ENCODE measurements around the gene ATF7. TPM values are rescaled to one million over a fixed set of nuclear protein-coding genes. Genes with fewer than 3 reads are reported as not detected.

ATF7 gene
- polyA plus RNA-seq, 1 of the 3 experiments (the other 2 are of a cell fraction), result 12.8 TPM

- no peak for TF ChIP-seq EZH2phosphoT487 (IDR thresholded peaks at IDR 0.05; ENCODE audit: borderline replicate concordance, low read depth)
- TF ChIP-seq FOXM1 (IDR thresholded peaks at IDR 0.05; ENCODE audit: low read depth), result no peak
- TF ChIP-seq TAF1 (IDR thresholded peaks at IDR 0.05; ENCODE audit: borderline replicate concordance, low read depth, low read length), result no peak
- no peak for TF ChIP-seq MXI1 (IDR thresholded peaks at IDR 0.05; ENCODE audit: low read depth, low read length)
- TF ChIP-seq FOXJ3 (CRISPR knock-in tag; IDR thresholded peaks at IDR 0.05), result no peak
- no peak for TF ChIP-seq ELF1 (IDR thresholded peaks at IDR 0.05)
- no peak for TF ChIP-seq IRF3 (IDR thresholded peaks at IDR 0.05; ENCODE audit: low read depth, low read length)
- TF ChIP-seq TEAD4 (IDR thresholded peaks at IDR 0.05; ENCODE audit: borderline replicate concordance, insufficient read depth), result no peak
- TF ChIP-seq RFX5 (IDR thresholded peaks at IDR 0.05; ENCODE audit: low read length), result no peak
- TF ChIP-seq RCOR1 (IDR thresholded peaks at IDR 0.05; ENCODE audit: low read length), result no peak
- ChIA-PET POLR2A (interaction anchor here (1.6 kb wide), 1 partner anchor 14 kb away, joined by 5 read pairs; no protein-coding TSS in a partner anchor), CTCF (interaction anchor here (0.6 to 3.0 kb wide), 5 partner anchors 10 to 115 kb away, joined by 4 to 16 read pairs (median 4); no protein-coding TSS in a partner anchor)
- H3K9me3 ChIP-seq, result no peaks in the 10 kb centered on the region
- H3K4me1 ChIP-seq (ENCODE audit: control insufficient read depth in 1 of 2, insufficient read depth in 2 of 2, low read depth in 1 of 2, low read length in 1 of 2), result peaks cover 0 to 3% of the 10 kb centered on the region in 2 experiments; a peak in 1 of 4 replicates
- 83% methylated on average over 5 of the region's 5 CpGs for WGBS (ENCODE audit: low lambda C conversion rate)
- no peak overlapping the region for H2AFZ ChIP-seq (ENCODE audit: low read depth)
- no peaks in the 10 kb centered on the region for H3K27me3 ChIP-seq (ENCODE audit: insufficient read depth)
- peaks cover 66% of the 10 kb centered on the region for H3F3A ChIP-seq (replicated peaks; ENCODE audit: insufficient read depth)
- no peaks in the 10 kb centered on the region for H3K9me2 ChIP-seq
- peaks cover 92 to 95% of the 10 kb centered on the region in 2 experiments for H3K36me3 ChIP-seq (replicated peaks in 1 of 2; ENCODE audit: control insufficient read depth in 1 of 2, insufficient read depth in 2 of 2, low read length in 1 of 2)
- no peak overlapping the region for H3K27ac ChIP-seq (ENCODE audit: low read depth in 2 of 2, low read length in 1 of 2)
- H3K9ac ChIP-seq, result no peak overlapping the region
- H3K4me2 ChIP-seq, result no peak overlapping the region
- peaks cover 84% of the 10 kb centered on the region for H4K20me1 ChIP-seq (ENCODE audit: insufficient read depth)
- H3K4me3 ChIP-seq (ENCODE audit: low read depth in 2 of 2, low read length in 1 of 2), result no peak overlapping the region
- DNase-seq, result no peak
- H3K79me2 ChIP-seq (ENCODE audit: insufficient read depth), result peaks cover 94% of the 10 kb centered on the region
Observed at GRCh38 chr12:53467082-53467481, 159.1 kb downstream of the ATF7 start.

- 92% methylated on average over 4 of the region's 4 CpGs for WGBS (ENCODE audit: low lambda C conversion rate)
- H3K4me3 ChIP-seq (ENCODE audit: low read depth in 2 of 2, low read length in 1 of 2), result no peak overlapping the region
- POLR2A ChIA-PET, result interaction anchor here (1.6 kb wide), 1 partner anchor 15 kb away, joined by 5 read pairs; no protein-coding TSS in a partner anchor
- no peaks in the 10 kb centered on the region for H3K9me2 ChIP-seq
- no peak overlapping the region for H3K27ac ChIP-seq (ENCODE audit: low read depth in 2 of 2, low read length in 1 of 2)
- H3K79me2 ChIP-seq (ENCODE audit: insufficient read depth), result peaks cover 94% of the 10 kb centered on the region
- H3K9me3 ChIP-seq, result no peaks in the 10 kb centered on the region
- H3K36me3 ChIP-seq (replicated peaks in 1 of 2; ENCODE audit: control insufficient read depth in 1 of 2, insufficient read depth in 2 of 2, low read length in 1 of 2), result peaks cover 92 to 95% of the 10 kb centered on the region in 2 experiments
- peaks cover 66% of the 10 kb centered on the region for H3F3A ChIP-seq (replicated peaks; ENCODE audit: insufficient read depth)
- CTCF ChIA-PET, result interaction anchor here (1.0 to 3.0 kb wide), 4 partner anchors 10 to 42 kb away, joined by 3 to 16 read pairs (median 5); no protein-coding TSS in a partner anchor
- H3K27me3 ChIP-seq (ENCODE audit: insufficient read depth), result no peaks in the 10 kb centered on the region
- no peak overlapping the region for H2AFZ ChIP-seq (ENCODE audit: low read depth)
- TF ChIP-seq FOXM1 (IDR thresholded peaks at IDR 0.05; ENCODE audit: low read depth) (no peak), FOSL2 (IDR thresholded peaks at IDR 0.05; ENCODE audit: borderline replicate concordance, low read depth) (no peak)
- H4K20me1 ChIP-seq (ENCODE audit: insufficient read depth), result peaks cover 84% of the 10 kb centered on the region
- DNase-seq, result no peak
- H3K4me2 ChIP-seq, result no peak overlapping the region
- no peaks in the 10 kb centered on the region; a peak in 1 of 4 replicates for H3K4me1 ChIP-seq (ENCODE audit: control insufficient read depth in 1 of 2, insufficient read depth in 2 of 2, low read depth in 1 of 2, low read length in 1 of 2)
- H3K9ac ChIP-seq, result no peak overlapping the region
Observed at GRCh38 chr12:53466640-53467039, 159.5 kb downstream of the ATF7 start.

Data from SK-N-SH (cell line).